GM18861 (cell line): ENCODE measurements around the gene ETS1.

Experiments
- ATAC-seq: cut with Tn5 transposase; IDR thresholded peaks from one replicate; pipeline ENCODE4 v1.9.1; 2021; ENCODE audit not compliant: unreplicated experiment

Gene ETS1

GRCh38 chr11:128487978-128488377 is 99.4 kb downstream of the ETS1 start:
- no peak for ATAC-seq

GRCh38 chr11:128484172-128484571 is 103.2 kb downstream of the ETS1 start:
- ATAC-seq = no peak

GRCh38 chr11:128483211-128483788 is 104.1 kb downstream of the ETS1 start:
- ATAC-seq = peak; percentile 60

GRCh38 chr11:128482512-128483191 is 104.7 kb downstream of the ETS1 start:
- peak; percentile 35 for ATAC-seq

GRCh38 chr11:128482092-128482491 is 105.3 kb downstream of the ETS1 start:
- no peak for ATAC-seq

- ATAC-seq = no peak
Observed at GRCh38 chr11:128481135-128481534, 106.2 kb downstream of the ETS1 start.

- no peak for ATAC-seq
Observed at GRCh38 chr11:128480665-128481064, 106.7 kb downstream of the ETS1 start.

GRCh38 chr11:128480066-128480465 is 107.3 kb downstream of the ETS1 start:
- ATAC-seq = no peak

- no peak for ATAC-seq
Observed at GRCh38 chr11:128479144-128479543, 108.2 kb downstream of the ETS1 start.

- no peak for ATAC-seq
Observed at GRCh38 chr11:128478305-128478704, 109.1 kb downstream of the ETS1 start.

- ATAC-seq = no peak
Observed at GRCh38 chr11:128477811-128478210, 109.5 kb downstream of the ETS1 start.

GRCh38 chr11:128477278-128477677 is 110.1 kb downstream of the ETS1 start:
- no peak for ATAC-seq

GRCh38 chr11:128476729-128477128 is 110.6 kb downstream of the ETS1 start:
- no peak for ATAC-seq

- ATAC-seq = no peak
Observed at GRCh38 chr11:128476049-128476448, 111.3 kb downstream of the ETS1 start.

- ATAC-seq = no peak
Observed at GRCh38 chr11:128474036-128474874, 113.1 kb downstream of the ETS1 start.

GRCh38 chr11:128473636-128474035 is 113.7 kb downstream of the ETS1 start:
- ATAC-seq = no peak

GRCh38 chr11:128472128-128473089 is 114.9 kb downstream of the ETS1 start:
- peak; percentile 50 for ATAC-seq

GRCh38 chr11:128471138-128471661 is 116.2 kb downstream of the ETS1 start:
- peak; percentile 38 for ATAC-seq

- no peak for ATAC-seq
Observed at GRCh38 chr11:128470081-128470480, 117.3 kb downstream of the ETS1 start.

- ATAC-seq = peak; percentile 34
Observed at GRCh38 chr11:128469220-128469619, 118.1 kb downstream of the ETS1 start.

- ATAC-seq = no peak
Observed at GRCh38 chr11:128468111-128468510, 119.2 kb downstream of the ETS1 start.
